ENCODE data around the gene FLAD1. TPM values are rescaled to one million over a fixed set of nuclear protein-coding genes. Genes with fewer than 3 reads are reported as not detected.

Gene FLAD1
- total and polyA plus RNA-seq, 2 donors (not counting 1 experiment from before 2014, with no cell fraction given), result 11.8 to 24.9 TPM

GRCh38 chr1:155026588-155026987 lies 43.4 kb downstream of the FLAD1 start:
- H3K9ac ChIP-seq (ENCODE audit: insufficient read depth, low read length), result no peak overlapping the region
- no peak overlapping the region for H3K4me2 ChIP-seq (ENCODE audit: extremely low read depth, insufficient read depth, low read length)
- no peaks in the 10 kb centered on the region for H3K79me2 ChIP-seq (ENCODE audit: control insufficient read depth, insufficient read depth, low read length)
- no peak overlapping the region for H3K27ac ChIP-seq (ENCODE audit: insufficient read depth, low read length)
- no peak for TF ChIP-seq EZH2 (IDR thresholded peaks at IDR 0.05; ENCODE audit: low read length, missing control alignments)
- no peak for TF ChIP-seq CTCF (conservative IDR thresholded peaks at IDR 0.05 in 1 of 2, IDR thresholded peaks at IDR 0.05 in 1 of 2; ENCODE audit: low read depth in 1 of 2, low read length in 2 of 2)
- DNase-seq (ENCODE audit: low read depth in 2 of 2), result no peak
- no peak overlapping the region for H3K4me3 ChIP-seq (replicated peaks in 1 of 4; ENCODE audit: control extremely low read depth in 1 of 4, insufficient read depth in 1 of 4, low read depth in 3 of 4, low read length in 4 of 4)
- H4K20me1 ChIP-seq (ENCODE audit: control insufficient read depth, extremely low read depth, insufficient read depth, low read length), result no peaks in the 10 kb centered on the region
- no peaks in the 10 kb centered on the region for H3K4me1 ChIP-seq (ENCODE audit: control insufficient read depth, extremely low read depth, insufficient read depth, low read length)
- H3K27me3 ChIP-seq (ENCODE audit: control insufficient read depth, insufficient read depth, low read length), result no peaks in the 10 kb centered on the region
- H3K36me3 ChIP-seq (ENCODE audit: control insufficient read depth, insufficient read depth, low read length), result no peaks in the 10 kb centered on the region
- no peaks in the 10 kb centered on the region for H3K9me3 ChIP-seq (ENCODE audit: control insufficient read depth, insufficient read depth, low read depth, low read length)
- H2AFZ ChIP-seq (ENCODE audit: low read length), result no peak overlapping the region

- DNase-seq (ENCODE audit: low read depth in 2 of 2), result no peak
- Histone ChIP-seq H3K4me1 (ENCODE audit: control insufficient read depth, extremely low read depth, insufficient read depth, low read length) (no peaks in the 10 kb centered on the region), H2AFZ (ENCODE audit: low read length) (no peak overlapping the region), H3K9ac (ENCODE audit: insufficient read depth, low read length) (no peak overlapping the region), H3K27ac (ENCODE audit: insufficient read depth, low read length) (no peak overlapping the region), H3K27me3 (ENCODE audit: control insufficient read depth, insufficient read depth, low read length) (peaks cover 2% of the 10 kb centered on the region), H3K36me3 (ENCODE audit: control insufficient read depth, insufficient read depth, low read length) (no peaks in the 10 kb centered on the region), H3K4me2 (ENCODE audit: extremely low read depth, insufficient read depth, low read length) (no peak overlapping the region), H4K20me1 (ENCODE audit: control insufficient read depth, extremely low read depth, insufficient read depth, low read length) (no peaks in the 10 kb centered on the region), H3K79me2 (ENCODE audit: control insufficient read depth, insufficient read depth, low read length) (no peaks in the 10 kb centered on the region), H3K4me3 (replicated peaks in 1 of 4; ENCODE audit: control extremely low read depth in 1 of 4, insufficient read depth in 1 of 4, low read depth in 3 of 4, low read length in 4 of 4) (no peak overlapping the region), H3K9me3 (ENCODE audit: control insufficient read depth, insufficient read depth, low read depth, low read length) (no peaks in the 10 kb centered on the region)
- TF ChIP-seq CTCF (conservative IDR thresholded peaks at IDR 0.05 in 1 of 2, IDR thresholded peaks at IDR 0.05 in 1 of 2; ENCODE audit: low read depth in 1 of 2, low read length in 2 of 2), result no peak
- no peak for TF ChIP-seq EZH2 (IDR thresholded peaks at IDR 0.05; ENCODE audit: low read length, missing control alignments)
Measured at GRCh38 chr1:155029513-155030242, 46.5 kb downstream of the FLAD1 start.

- H3K27ac ChIP-seq (ENCODE audit: insufficient read depth, low read length), result no peak overlapping the region
- no peaks in the 10 kb centered on the region for H4K20me1 ChIP-seq (ENCODE audit: control insufficient read depth, extremely low read depth, insufficient read depth, low read length)
- H3K9ac ChIP-seq (ENCODE audit: insufficient read depth, low read length), result no peak overlapping the region
- H3K9me3 ChIP-seq (ENCODE audit: control insufficient read depth, insufficient read depth, low read depth, low read length), result no peaks in the 10 kb centered on the region
- peaks cover 3% of the 10 kb centered on the region for H3K27me3 ChIP-seq (ENCODE audit: control insufficient read depth, insufficient read depth, low read length)
- H3K4me1 ChIP-seq (ENCODE audit: control insufficient read depth, extremely low read depth, insufficient read depth, low read length), result no peaks in the 10 kb centered on the region
- H3K4me3 ChIP-seq (replicated peaks in 1 of 4; ENCODE audit: control extremely low read depth in 1 of 4, insufficient read depth in 1 of 4, low read depth in 3 of 4, low read length in 4 of 4), result no peak overlapping the region
- H3K4me2 ChIP-seq (ENCODE audit: extremely low read depth, insufficient read depth, low read length), result no peak overlapping the region
- no peak for TF ChIP-seq CTCF (conservative IDR thresholded peaks at IDR 0.05 in 1 of 2, IDR thresholded peaks at IDR 0.05 in 1 of 2; ENCODE audit: low read depth in 1 of 2, low read length in 2 of 2)
- no peak for TF ChIP-seq EZH2 (IDR thresholded peaks at IDR 0.05; ENCODE audit: low read length, missing control alignments)
- no peaks in the 10 kb centered on the region for H3K79me2 ChIP-seq (ENCODE audit: control insufficient read depth, insufficient read depth, low read length)
- no peak overlapping the region for H2AFZ ChIP-seq (ENCODE audit: low read length)
- H3K36me3 ChIP-seq (ENCODE audit: control insufficient read depth, insufficient read depth, low read length), result no peaks in the 10 kb centered on the region
- DNase-seq (ENCODE audit: low read depth in 2 of 2), result no peak
Measured at GRCh38 chr1:155030243-155030795, 47.2 kb downstream of the FLAD1 start.

Measured in fibroblast of lung (primary cell).